NCI-H2227 treated with DMSO at 0.1 percent for 48 hours (cell line): ENCODE results near the gene ZNF141.
"Not testable (repeated sequence)": the region's sequence is repeated elsewhere in the genome, so short reads cannot be mapped to it uniquely, and the experiment has no call there.

Experiments
- DNase-seq: peaks from one replicate; lab custom pipeline; 2025; lab: John Stamatoyannopoulos, UW

ZNF141 gene

DNA sequence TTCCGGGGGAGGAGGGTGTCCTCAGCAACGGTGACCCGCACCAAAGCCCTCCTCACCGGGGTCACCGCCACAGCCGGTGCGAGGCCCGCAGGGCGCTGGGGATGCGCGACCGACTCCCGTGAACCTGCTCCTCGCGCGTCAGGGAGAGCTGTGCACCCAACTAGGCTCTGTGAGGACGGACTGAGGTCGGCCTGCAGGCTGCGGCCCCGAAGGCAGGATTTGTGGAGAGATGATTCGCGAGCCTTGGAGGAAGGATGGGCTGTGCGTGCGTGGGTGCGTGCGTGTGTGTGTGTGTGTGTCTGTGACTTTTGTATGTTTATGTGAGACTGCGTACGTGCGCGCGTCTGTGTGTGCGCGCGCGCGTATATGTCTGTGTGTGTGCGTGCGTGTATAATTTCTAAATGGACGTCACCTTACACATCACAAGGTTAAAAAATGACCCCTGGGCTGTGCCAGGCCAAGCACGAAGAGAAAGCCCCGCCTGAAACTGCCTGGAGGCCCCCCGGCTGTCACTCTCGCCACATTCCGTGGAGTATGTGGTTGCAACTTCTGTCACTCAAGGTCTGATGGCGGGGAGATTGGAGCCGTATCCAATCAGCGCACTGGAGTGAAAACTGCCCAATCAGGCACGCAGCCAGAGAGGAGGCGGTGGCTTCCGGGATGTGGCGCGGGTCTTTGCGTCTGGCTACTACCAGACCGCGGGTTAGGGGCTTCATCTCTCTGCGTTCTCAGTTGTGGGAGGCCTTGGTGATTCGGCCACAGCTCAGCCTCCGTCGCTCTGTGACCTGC is at the start of gene ZNF141:
TSS of gene ZNF141 (plus strand) at position 672 of the 789 bp plus-strand sequence. CDS start 170 bp downstream, outside the sequence.
- DNase-seq = peak; percentile 91

DNA sequence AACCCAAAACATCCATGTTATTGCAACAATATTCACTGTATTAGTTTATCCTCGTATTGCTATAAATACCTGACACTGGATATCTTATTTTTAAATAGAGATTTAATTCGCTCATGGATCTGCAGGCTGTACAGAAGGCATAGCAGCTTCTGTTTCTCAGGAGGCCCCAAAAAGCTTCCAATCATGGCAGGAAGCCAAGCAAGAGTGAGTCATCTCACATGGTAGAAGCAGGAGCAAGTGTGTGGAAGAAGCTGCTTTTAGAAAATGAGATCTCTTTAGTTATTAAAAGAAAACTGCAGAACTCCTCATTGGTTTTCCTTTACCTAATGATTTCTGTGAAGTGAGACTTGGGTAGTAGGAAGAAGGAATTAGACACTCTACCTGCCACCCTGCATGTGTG is 48.7 kb upstream of the ZNF141 start:
- no peak for DNase-seq

DNA sequence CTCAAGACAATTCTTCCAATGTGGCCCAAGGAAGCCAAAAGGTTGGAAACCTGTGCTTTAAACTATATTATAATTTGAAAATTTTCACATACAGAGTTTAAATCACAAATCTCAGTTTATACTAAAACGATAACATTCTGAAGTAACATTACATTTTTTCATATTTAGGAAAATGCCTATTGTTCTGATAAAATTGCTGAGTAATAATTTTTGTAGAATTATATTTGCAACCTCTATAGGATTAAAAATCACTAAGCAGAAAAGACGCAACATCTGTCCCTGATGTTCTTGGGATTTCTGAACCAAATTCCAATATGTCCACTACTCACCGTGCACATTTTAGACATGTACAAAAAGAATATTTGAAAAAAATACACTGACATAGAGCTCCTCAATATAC is 42.9 kb upstream of the ZNF141 start:
- DNase-seq = no peak

DNA sequence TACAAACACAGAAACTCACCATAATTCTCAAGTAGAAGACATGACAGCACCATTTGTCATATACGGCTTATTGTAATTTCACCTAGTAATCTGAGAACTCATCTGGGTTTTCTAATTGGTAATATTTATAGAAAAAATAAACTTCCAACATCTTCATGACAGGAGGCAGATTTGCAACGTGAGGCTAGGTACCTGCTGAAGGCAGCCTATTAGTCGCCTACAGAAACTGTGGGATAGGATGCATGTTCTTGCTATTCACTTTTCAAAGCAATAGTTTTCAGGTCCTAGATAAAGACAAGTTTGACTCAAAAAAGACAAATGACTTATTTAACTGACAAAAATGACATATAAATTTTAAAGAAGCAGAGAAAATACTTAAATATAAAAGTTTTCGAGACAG is 35.2 kb upstream of the ZNF141 start:
- no peak for DNase-seq

DNA sequence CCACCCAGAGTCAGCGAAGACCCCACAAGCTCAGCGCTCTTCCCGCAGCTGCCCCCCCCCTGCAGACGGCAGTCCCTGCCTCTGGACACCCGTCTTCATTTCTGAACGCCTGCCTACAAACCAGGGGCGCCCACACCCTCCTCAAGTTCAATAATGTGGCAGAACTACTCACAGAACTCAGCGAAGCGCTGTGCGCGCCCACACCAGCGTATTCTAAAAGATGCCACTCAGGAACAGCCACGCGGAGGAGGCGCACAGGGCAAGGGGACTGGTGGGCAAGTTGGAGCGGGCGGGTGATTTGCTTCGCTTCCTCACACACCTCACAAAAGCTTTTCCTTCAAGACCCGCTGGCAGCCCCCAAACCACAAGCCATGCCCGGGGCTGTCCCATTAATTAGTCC is 33.1 kb upstream of the ZNF141 start:
- not testable (repeated sequence) for DNase-seq

DNA sequence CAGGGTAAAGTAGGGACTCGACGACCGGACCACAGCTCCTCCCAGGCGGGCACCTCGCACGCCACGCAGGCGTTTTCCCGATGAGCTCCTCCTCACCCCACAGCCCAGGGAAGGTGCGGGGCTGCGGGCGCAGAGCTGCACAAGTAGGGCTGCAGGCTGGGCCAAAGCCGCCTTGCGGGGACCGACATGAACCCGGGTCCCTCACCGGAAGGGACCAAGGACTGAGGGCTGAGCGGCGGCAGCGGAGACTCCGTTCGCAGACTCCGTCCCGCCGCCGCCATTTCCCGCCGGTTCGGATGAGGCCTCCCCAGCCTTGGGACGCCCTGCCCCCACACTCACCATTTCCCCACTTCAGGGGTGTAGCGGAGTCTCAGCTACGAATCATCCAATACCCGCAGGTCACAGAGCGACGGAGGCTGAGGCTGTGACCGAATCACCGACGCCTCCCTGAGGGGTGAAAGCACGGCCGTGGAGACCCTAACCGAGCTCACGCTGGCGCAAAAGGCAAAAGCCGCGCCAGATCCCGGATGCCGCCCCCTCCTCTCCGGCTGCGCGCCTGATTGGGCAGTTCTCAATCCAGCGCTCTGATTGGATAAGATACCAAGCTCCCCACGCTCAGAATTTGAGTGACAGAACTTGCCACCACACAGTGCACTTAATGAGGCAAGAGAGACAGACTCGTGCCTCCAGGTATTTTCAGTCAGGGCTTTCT is 32.5 kb upstream of the ZNF141 start, which contains the start of gene ZNF732:
TSS of gene ZNF732 (minus strand) at position 506 of the 712 bp plus-strand sequence. CDS start at position 342, 164 bp downstream.
- peak; percentile 57 for DNase-seq

DNA sequence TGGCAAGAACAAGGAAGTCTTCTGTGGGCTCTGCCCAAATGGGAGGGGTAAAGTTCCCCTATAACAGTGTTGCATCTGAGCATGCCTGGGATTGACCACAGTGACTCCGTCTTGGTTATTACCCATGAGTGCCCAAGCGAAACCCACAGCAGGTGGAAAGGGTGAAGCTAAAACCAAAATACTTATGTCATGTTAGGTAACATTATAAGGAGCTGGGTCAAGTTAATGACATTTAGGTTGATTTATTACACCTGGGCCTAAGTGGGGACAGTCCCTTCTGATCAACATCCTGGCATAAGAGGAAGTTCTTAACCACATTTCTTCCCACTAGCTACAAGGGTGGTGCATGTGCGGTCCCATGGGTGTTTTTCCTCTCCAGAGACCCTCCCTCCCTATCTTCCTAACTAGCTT is 31.1 kb upstream of the ZNF141 start:
- DNase-seq = no peak

DNA sequence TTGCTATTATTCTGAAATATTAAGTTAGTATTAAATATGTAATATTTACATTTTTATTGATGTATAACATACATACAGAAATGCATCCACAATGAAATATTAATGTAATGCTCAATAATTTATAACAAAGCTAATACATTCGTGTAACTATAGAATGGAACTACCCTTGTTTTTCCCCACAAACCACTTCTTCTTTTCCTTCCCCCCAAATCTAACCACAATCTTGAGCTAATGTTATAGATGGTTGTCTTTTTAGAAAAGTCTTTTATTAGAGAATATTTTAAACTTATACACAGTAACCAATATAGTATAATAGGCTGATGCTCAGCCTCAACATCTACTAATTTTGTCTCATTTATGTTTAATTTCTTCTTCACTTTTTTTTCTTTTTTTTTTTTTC is 27.8 kb upstream of the ZNF141 start:
- DNase-seq = no peak

DNA sequence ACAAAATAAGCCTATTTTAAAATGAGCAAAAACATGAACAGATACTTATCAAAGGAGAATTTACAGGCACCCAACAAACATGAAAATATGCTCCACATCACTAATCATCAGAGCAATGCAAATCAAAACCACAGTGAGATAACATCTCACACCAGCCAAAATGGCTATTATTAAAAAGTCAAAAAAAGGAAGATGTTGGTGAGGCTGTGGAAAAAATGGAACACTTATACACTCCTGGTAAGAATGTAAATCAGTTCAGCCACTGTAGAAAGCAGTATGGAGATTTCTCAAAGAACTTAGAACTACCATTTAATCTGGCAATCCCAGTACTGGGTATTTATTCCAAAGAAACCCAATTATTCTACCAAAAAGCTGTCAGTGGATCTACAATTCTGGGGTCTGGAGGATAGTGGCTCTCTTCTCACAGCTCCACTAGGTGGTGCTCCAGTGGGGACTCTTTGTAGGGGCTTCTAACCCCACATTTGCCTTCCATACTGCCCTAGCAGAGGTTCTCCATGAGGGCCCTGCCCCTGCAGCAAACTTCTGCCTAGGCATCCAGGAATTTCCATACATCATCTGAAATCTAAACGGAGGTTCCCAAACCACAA is 23.2 kb upstream of the ZNF141 start:
- DNase-seq = no peak

DNA sequence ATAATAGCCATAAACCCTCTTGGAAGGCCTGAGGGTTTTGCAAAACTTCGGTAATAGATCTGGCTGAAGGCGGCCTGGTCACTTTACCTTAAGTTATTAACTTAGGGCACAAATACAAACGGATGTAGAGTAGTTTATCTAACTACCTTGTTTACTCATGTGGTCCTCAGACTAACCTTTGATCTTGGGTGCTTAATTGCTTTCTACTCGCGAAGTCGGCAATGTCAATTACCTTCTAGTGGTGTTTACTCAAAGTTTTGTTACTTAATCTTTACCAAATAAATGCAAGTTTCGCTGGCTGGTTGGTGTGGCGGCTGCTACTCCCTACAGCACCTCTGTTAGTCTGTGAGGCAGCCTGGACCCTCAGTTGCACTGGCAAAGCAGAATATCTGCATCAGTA is 8.9 kb upstream of the ZNF141 start:
- DNase-seq = no peak

DNA sequence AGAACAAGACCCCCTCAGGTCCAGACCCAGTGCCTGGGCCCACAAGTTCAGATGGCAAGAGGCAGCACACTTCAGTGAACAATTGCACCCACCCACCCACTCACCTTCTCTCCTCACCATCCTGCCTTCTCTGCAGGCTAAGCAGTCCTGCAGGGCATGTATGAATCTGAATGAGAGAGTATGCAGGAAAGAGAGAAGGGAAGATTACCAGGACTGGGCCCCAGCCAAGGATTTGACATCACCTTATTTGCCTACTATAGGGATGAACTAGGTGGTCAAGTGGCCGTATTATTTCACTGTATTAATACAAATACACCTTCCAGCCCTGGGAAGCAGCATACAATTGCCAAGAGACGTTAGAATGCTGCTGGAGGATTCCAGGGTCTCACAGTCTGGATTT is 2.1 kb upstream of the ZNF141 start:
- no peak for DNase-seq

DNA sequence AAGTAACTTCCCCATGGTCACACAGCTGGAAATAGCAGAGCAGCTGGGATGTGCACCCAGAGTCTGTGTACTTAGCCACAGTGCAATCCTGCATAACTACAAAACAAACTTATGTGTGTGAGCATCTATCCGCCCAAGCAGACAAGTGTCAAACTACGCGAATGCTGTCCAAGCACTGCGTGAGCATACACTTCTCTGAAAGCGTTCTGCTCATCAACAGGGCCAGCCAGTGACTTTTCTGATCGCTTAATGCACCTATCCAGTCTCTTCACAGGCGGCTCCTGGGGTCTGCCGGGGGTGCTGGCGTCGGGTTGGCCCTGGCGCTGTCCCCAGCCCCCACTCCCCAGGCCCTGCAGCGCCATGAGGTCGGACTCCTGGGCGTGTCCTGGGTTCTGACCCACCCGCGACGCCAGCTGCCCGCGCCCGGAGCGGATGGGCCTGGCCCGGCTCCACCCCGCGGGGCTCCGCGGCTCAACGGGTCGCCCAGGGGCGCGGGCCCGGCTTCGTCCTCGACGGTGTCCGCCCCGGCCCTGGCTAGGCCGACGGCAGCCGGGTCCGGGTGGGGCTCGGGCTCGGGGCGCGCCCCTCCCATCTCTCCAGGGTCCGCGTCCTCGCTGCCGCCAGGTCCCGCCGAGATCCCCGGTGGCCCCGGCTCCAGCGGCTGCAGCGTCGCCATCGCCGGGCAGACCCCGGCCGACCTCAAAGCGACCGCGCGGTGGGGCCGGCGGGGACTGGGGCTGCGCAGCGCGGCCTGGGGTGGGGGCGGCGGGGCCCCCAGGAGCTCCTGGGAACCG is 1.3 kb upstream of the ZNF141 start:
- no peak for DNase-seq

DNA sequence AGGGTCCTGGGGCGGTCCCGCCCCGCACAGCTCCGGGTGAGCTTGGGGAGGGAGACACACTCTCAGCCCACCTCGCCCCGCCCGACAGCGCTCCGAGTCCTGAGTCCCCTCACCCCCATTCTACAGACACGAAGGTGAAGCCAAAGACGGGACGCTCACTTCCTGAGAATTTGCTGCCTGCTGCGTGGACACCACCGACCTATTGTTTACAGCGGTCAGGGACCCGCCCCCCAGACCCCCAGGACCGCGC is 796 bp upstream of the ZNF141 start:
- no peak for DNase-seq

DNA sequence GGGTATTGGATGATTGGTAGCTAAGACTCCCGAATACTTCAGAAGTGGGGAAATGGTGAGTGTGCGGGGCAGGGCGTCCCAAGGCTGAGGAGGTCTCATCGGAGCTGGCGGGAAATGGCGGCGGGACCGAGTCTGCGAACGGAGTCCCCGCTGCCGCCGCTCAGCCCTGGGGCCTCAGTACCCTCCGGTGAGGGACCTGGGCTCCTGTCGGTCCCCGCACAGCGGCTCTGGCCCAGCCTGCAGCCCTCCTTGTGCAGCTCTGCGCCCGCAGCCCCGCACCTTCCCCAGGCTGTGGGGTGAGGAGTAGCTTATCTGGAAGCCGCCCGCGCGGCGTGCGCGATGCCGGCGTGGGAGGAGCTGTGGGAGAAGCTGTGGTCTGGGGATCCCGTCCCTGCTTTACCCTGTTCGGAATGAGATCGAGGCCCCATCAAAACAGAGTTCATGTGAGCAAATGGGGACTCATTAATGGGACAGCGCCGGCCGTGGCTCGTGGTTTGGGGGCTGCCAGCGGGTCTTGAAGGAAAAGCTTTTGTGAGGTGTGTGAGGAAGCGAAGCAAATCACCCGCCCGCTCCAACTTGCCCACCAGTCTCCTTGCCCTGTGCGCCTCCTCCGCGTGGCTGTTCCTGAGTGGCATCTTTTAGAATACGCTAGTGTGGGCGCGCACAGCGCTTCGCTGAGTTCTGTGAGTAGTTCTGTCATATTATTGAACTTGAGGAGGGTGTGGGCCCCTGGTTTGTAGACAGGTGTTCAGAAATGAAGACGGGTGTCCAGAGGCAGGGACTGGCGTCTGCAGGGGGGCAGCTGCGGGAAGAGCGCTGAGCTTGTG is 531 bp downstream of the ZNF141 start:
- DNase-seq = no peak

DNA sequence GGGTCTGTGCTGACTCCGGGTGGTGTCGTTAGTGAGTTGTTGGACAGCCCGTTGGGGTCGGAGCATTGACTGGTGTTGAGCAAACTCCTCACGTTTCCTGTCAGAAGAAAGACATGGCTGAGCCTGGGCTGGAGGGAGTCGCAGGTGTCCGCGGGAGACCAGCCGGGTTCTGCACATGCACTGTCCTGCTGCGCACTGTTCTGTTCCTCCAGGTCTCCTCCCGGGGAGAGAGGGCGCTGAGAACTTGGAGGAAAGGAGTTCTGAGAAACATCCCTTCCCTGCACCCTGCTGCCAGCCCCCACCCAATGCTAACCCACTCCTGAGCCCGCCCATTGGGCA is 1.1 kb downstream of the ZNF141 start:
- DNase-seq = no peak

DNA sequence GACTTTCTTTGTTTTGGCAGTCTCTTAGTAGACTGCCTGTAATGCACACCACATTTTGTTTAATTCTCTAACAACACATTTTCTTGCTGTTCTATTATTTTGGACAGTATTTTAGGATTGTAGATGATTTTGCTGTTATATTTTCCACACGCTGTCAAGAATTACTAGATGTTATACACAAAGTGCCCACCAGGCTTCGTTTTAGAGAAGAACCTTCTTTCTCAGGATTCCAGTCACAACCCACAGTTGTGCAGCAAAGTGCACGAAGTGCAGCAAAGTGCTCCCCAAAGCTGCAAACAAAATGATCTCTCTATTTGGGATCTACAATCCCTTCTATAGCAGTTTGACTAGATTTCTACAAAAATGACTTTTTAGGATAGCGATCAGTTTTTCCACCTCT is 2.4 kb downstream of the ZNF141 start:
- no peak for DNase-seq

DNA sequence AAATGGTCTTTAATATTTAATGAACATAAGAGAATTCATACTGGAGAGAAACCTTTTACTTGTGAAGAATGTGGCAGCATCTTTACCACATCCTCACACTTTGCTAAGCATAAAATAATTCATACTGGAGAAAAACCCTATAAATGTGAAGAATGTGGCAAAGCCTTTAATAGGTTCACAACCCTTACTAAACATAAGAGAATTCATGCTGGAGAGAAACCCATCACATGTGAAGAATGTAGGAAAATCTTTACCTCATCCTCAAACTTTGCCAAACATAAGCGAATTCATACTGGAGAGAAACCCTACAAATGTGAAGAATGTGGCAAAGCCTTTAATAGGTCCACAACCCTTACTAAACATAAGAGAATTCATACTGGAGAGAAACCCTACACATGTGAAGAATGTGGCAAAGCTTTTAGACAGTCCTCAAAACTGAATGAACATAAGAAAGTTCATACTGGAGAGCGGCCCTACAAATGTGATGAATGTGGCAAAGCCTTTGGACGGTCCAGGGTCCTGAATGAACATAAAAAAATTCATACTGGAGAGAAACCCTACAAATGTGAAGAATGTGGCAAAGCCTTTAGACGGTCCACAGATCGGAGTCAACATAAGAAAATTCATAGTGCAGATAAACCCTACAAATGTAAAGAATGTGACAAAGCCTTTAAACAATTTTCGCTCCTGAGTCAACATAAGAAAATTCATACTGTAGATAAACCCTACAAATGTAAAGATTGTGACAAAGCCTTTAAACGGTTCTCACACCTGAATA is 35.6 kb downstream of the ZNF141 start:
- DNase-seq = no peak

DNA sequence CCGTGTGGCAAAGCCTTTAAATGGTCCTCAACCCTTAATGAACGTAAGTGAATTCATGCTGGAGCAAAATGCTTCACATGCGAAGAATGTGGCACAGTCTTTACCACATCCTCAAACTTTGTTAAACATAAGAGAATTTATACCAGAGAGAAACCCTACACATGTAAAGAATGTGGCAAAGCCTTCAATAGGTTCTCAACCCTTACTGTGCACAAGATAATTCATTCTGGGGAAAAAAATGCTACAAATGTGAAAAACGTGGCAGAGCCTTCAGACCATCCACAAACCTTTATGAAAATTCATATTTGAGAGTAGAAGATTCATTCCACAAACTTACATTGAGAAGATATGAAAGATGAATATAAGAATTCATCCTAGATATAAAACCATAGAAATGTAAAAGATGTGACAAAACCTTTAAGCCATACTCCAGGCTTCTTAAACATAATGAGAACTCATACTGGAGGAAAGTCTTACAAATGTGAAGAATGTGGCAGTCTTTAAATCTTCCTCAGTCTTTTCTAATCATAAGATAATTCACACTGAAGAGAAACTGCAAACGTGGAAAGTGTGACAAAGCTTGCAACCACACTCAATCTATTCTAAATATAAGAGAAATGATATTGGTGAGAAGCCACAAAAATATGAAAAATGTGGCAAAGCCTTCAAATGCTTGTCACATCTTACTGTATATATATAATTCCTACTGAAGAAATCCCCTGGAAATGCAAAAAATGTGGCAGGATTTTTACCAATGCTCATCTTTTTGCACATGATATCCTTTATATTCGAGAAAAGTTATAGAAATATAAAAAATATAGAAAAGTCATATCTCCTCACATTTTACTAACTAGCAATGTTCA is 36.9 kb downstream of the ZNF141 start:
- no peak for DNase-seq

DNA sequence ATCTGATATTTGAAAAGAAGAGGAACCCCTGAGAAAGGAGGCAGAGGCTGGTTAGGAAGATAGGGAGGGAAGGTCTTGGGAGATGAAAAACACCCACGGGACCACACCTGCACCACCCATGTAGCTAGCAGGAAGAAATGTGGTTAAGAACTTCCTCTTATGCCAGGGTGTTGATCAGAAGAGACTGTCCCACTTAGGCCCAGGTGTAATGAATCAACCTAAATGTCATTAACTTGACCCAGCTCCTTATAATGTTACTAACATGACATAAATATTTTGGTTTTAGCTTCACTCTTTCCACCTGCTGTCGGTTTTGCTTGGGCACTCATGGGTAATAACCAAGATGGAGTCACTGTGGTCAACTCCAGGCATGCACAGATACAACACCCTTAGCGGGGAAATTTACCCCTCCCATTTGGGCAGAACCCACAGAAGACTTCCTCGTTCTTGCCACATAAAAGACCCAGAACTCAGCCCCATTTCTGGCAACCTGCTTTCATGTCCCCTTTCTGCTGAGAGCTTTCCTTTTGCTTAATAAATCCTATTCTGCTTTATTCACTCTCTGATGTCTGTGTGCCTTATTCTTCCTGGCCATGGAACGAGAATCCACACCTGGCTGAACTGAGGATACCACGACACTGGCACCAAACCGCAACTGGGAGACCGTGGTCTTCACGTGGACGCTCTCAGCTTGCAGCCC is 46.8 kb downstream of the ZNF141 start:
- no peak for DNase-seq
